Measurements from ENCODE around the gene WWOX.

The WWOX gene

GRCh38 chr16:78946556-78946955, 847.1 kb downstream of the WWOX start:
- in situ Hi-C loops (cut with MboI; ENCODE audit: low sequenced_read_pairs): no loop called here

GRCh38 chr16:78950768-78951167, 851.3 kb downstream of the WWOX start:
- in situ Hi-C loops (cut with MboI; ENCODE audit: low sequenced_read_pairs): no loop called here

- in situ Hi-C loops (cut with MboI; ENCODE audit: low sequenced_read_pairs): no loop called here
These were observed 853.2 kb downstream of the WWOX start for GRCh38 chr16:78952630-78953029.

- in situ Hi-C loops (cut with MboI; ENCODE audit: low sequenced_read_pairs): no loop called here
These were observed 854.1 kb downstream of the WWOX start for GRCh38 chr16:78953526-78953925.

GRCh38 chr16:78955206-78955605, 855.8 kb downstream of the WWOX start:
- in situ Hi-C loops (cut with MboI; ENCODE audit: low sequenced_read_pairs): no loop called here

- in situ Hi-C loops (cut with MboI; ENCODE audit: low sequenced_read_pairs): no loop called here
These were observed 857.4 kb downstream of the WWOX start for GRCh38 chr16:78956859-78957258.

GRCh38 chr16:78957317-78958100, 858.1 kb downstream of the WWOX start:
- in situ Hi-C loops (cut with MboI; ENCODE audit: low sequenced_read_pairs): no loop called here

- in situ Hi-C loops (cut with MboI; ENCODE audit: low sequenced_read_pairs): no loop called here
These were observed 862.0 kb downstream of the WWOX start for GRCh38 chr16:78961464-78961863.

GRCh38 chr16:78962457-78962929, 863.0 kb downstream of the WWOX start:
- in situ Hi-C loops (cut with MboI; ENCODE audit: low sequenced_read_pairs): no loop called here

- in situ Hi-C loops (cut with MboI; ENCODE audit: low sequenced_read_pairs): no loop called here
These were observed 868.5 kb downstream of the WWOX start for GRCh38 chr16:78967948-78968347.

GRCh38 chr16:78969721-78970120, 870.3 kb downstream of the WWOX start:
- in situ Hi-C loops (cut with MboI; ENCODE audit: low sequenced_read_pairs): no loop called here

GRCh38 chr16:78970650-78971049, 871.2 kb downstream of the WWOX start:
- in situ Hi-C loops (cut with MboI; ENCODE audit: low sequenced_read_pairs): no loop called here

- in situ Hi-C loops (cut with MboI; ENCODE audit: low sequenced_read_pairs): no loop called here
These were observed 872.6 kb downstream of the WWOX start for GRCh38 chr16:78972006-78972405.

- in situ Hi-C loops (cut with MboI; ENCODE audit: low sequenced_read_pairs): no loop called here
These were observed 873.5 kb downstream of the WWOX start for GRCh38 chr16:78972986-78973385.

- in situ Hi-C loops (cut with MboI; ENCODE audit: low sequenced_read_pairs): no loop called here
These were observed 876.8 kb downstream of the WWOX start for GRCh38 chr16:78976212-78976611.

GRCh38 chr16:78980825-78981224, 881.4 kb downstream of the WWOX start:
- in situ Hi-C loops (cut with MboI; ENCODE audit: low sequenced_read_pairs): no loop called here

- in situ Hi-C loops (cut with MboI; ENCODE audit: low sequenced_read_pairs): no loop called here
These were observed 882.8 kb downstream of the WWOX start for GRCh38 chr16:78982096-78982744.

GRCh38 chr16:78984324-78984723, 884.9 kb downstream of the WWOX start:
- in situ Hi-C loops (cut with MboI; ENCODE audit: low sequenced_read_pairs): no loop called here

- in situ Hi-C loops (cut with MboI; ENCODE audit: low sequenced_read_pairs): no loop called here
These were observed 885.5 kb downstream of the WWOX start for GRCh38 chr16:78984887-78985464.

- in situ Hi-C loops (cut with MboI; ENCODE audit: low sequenced_read_pairs): no loop called here
These were observed 886.5 kb downstream of the WWOX start for GRCh38 chr16:78985716-78986605.

- in situ Hi-C loops (cut with MboI; ENCODE audit: low sequenced_read_pairs): no loop called here
These were observed 888.2 kb downstream of the WWOX start for GRCh38 chr16:78987666-78988065.

All from HL-60/S4 (cell line).